ENCODE measurements around the gene TINCR. TPM values are rescaled to one million over a fixed set of nuclear protein-coding genes. Genes with fewer than 3 reads are reported as not detected.
A peak's percentile ranks its signal among the peaks of the same experiment; 100 is the strongest.

Gene TINCR
- total RNA-seq, 1 experiment from 2014 or later, result 0.34 TPM

DNA sequence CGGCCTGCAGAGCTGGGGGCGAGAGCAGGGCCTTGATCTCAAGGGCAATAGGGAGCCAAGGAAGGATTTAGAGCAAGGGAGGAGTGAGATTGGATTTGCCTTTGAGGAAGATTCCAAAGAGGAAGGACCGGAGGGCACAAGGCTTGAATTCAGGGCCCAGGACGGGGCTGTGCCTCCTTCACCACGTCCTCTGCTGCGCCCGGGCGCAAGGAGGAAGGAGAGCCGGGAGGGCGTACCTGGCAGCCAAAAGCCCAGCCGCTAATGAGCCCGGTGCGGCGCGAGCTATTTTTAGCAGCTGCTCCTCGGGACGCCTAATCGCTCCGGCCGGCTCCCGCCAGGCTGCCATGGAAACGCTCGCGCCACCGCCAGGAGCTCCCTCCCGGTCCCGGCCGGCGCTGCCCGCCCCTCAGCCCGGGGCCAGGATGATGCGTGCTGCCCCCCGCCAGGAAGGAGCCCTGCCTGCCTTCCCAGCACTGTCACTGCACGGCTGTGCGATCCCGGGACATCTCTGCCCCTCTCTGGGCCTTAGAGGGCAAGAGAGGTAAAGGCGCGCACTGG, 31.3 kb downstream of the TINCR start:
- peak; percentile 62 for DNase-seq (ENCODE audit: low spot score)
- Histone ChIP-seq H3K9me3 (ENCODE audit: low read depth, low read length, poor library complexity, severe bottlenecking) (peaks cover 12% of the 10 kb centered on the region), H3K27me3 (replicated peaks; ENCODE audit: insufficient read depth, low read depth, low read length, poor library complexity) (no peaks in the 10 kb centered on the region), H3K27ac (ENCODE audit: low read depth, low read length, poor library complexity, severe bottlenecking) (no peak overlapping the region), H3K36me3 (ENCODE audit: insufficient read depth, low read length, poor library complexity, severe bottlenecking) (no peaks in the 10 kb centered on the region), H3K4me1 (ENCODE audit: insufficient read depth, low read length, poor library complexity, severe bottlenecking) (peaks cover 15% of the 10 kb centered on the region), H3K4me3 (ENCODE audit: low read depth, low read length, poor library complexity, severe bottlenecking) (peak overlapping the region; percentile 15)
- ChIA-PET CTCF (interaction anchor here (0.6 kb wide), 1 partner anchor 13 kb away, joined by 3 read pairs; no protein-coding TSS in a partner anchor), POLR2A (ENCODE audit: low non-redundant PET) (no interaction called here)
- BruUV-seq (replicated peaks), result no TSS peak
- intact Hi-C loops (cut with micrococcal nuclease; ENCODE audit: unreplicated experiment), result no loop called here
- TF ChIP-seq, protein P1, sequence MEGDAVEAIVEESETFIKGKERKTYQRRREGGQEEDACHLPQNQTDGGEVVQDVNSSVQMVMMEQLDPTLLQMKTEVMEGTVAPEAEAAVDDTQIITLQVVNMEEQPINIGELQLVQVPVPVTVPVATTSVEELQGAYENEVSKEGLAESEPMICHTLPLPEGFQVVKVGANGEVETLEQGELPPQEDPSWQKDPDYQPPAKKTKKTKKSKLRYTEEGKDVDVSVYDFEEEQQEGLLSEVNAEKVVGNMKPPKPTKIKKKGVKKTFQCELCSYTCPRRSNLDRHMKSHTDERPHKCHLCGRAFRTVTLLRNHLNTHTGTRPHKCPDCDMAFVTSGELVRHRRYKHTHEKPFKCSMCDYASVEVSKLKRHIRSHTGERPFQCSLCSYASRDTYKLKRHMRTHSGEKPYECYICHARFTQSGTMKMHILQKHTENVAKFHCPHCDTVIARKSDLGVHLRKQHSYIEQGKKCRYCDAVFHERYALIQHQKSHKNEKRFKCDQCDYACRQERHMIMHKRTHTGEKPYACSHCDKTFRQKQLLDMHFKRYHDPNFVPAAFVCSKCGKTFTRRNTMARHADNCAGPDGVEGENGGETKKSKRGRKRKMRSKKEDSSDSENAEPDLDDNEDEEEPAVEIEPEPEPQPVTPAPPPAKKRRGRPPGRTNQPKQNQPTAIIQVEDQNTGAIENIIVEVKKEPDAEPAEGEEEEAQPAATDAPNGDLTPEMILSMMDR (conservative IDR thresholded peaks at IDR 0.05; ENCODE audit: low read depth, low read length), result no peak

DNA sequence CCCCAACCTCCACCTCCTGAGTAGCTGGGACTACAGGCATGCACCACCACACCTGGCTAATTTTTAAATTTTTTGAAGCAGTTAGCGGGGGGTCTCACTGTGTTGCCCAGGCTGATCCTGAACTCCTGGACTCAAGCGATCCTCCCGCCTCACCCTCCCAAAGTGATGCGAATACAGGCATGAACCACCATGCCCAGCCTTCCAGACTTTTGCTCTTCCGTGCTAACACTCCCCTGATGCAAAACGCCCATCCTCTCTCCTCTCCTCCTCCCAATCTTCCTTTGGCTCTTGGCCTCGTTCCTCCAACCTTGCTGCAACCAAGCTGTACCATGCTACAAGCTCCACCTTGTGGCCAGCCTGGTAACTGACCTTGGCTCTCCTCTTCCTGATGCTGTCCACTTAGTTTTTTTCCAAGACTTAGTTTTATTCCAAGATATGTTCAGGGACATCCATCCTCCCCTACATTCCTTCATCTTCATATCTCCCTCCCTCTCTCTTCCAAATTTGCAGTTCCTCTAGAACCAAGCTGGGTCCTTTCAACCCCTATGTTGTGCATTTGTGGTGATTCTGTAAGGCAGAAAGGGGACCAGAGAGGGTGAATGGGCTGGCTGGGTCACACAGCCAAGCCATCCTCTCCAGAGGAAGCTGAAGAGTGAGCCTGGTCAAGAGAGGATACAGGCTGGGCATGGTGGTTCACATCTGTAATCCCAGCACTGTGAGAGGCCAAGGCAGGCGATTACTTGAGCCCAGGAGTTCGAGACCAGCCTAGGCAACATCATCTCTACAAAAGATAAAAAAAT, 32.8 kb downstream of the TINCR start:
- peaks cover 15% of the 10 kb centered on the region for H3K4me1 ChIP-seq (ENCODE audit: insufficient read depth, low read length, poor library complexity, severe bottlenecking)
- H3K27me3 ChIP-seq (replicated peaks; ENCODE audit: insufficient read depth, low read depth, low read length, poor library complexity), result no peaks in the 10 kb centered on the region
- no peak overlapping the region for H3K27ac ChIP-seq (ENCODE audit: low read depth, low read length, poor library complexity, severe bottlenecking)
- H3K36me3 ChIP-seq (ENCODE audit: insufficient read depth, low read length, poor library complexity, severe bottlenecking), result no peaks in the 10 kb centered on the region
- TF ChIP-seq EZH2 (IDR thresholded peaks at IDR 0.05; ENCODE audit: borderline replicate concordance, low read depth, low read length, poor library complexity, severe bottlenecking), result no peak
- TF ChIP-seq, protein P1 (conservative IDR thresholded peaks at IDR 0.05; ENCODE audit: low read depth, low read length), result peak; percentile 68
- intact Hi-C loops (cut with micrococcal nuclease; ENCODE audit: unreplicated experiment), result no loop called here
- ChIA-PET POLR2A (ENCODE audit: low non-redundant PET) (no interaction called here), CTCF (interaction anchor here (0.9 kb wide), 1 partner anchor 11 kb away, joined by 3 read pairs; no protein-coding TSS in a partner anchor)
- BruUV-seq (replicated peaks), result no TSS peak
- no peak overlapping the region for H3K4me3 ChIP-seq (ENCODE audit: low read depth, low read length, poor library complexity, severe bottlenecking)
- H3K9me3 ChIP-seq (ENCODE audit: low read depth, low read length, poor library complexity, severe bottlenecking), result peaks cover 12% of the 10 kb centered on the region
- peak; percentile 48 for DNase-seq (ENCODE audit: low spot score)

DNA sequence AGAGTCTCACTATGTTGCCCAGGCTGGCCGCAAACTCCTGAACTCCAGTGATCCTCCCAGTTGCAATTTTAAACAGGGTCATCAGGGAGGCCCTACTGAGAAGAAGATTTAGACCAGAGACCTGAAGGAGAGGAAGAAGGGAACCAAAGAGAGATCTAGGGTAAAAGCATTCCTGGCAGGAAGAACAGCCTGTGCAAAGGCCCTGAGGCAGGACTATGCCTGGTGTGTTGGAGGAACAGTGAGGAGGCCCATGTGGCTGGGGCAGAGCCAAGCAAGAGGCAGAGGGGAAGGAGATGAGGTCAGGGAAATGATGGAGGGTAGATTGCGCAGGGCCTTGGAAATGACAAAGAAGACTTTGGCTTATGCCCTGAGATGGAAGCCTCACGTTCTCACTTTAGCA, 34.5 kb downstream of the TINCR start:
- POLR2A ChIA-PET (ENCODE audit: low non-redundant PET), result no interaction called here
- CTCF ChIA-PET, result no interaction called here
- intact Hi-C loops (cut with micrococcal nuclease; ENCODE audit: unreplicated experiment), result no loop called here
- Histone ChIP-seq H3K9me3 (ENCODE audit: low read depth, low read length, poor library complexity, severe bottlenecking) (peaks cover 12% of the 10 kb centered on the region), H3K36me3 (ENCODE audit: insufficient read depth, low read length, poor library complexity, severe bottlenecking) (no peaks in the 10 kb centered on the region), H3K27me3 (replicated peaks; ENCODE audit: insufficient read depth, low read depth, low read length, poor library complexity) (no peaks in the 10 kb centered on the region), H3K4me1 (ENCODE audit: insufficient read depth, low read length, poor library complexity, severe bottlenecking) (peaks cover 6% of the 10 kb centered on the region), H3K4me3 (ENCODE audit: low read depth, low read length, poor library complexity, severe bottlenecking) (no peak overlapping the region), H3K27ac (ENCODE audit: low read depth, low read length, poor library complexity, severe bottlenecking) (no peak overlapping the region)
- no peak for TF ChIP-seq EZH2 (IDR thresholded peaks at IDR 0.05; ENCODE audit: borderline replicate concordance, low read depth, low read length, poor library complexity, severe bottlenecking)
- TF ChIP-seq, protein P1 (conservative IDR thresholded peaks at IDR 0.05; ENCODE audit: low read depth, low read length), result no peak
- no TSS peak for BruUV-seq (replicated peaks)
- no peak for DNase-seq (ENCODE audit: low spot score)
